Measurements from ENCODE around the gene SRGAP3. TPM values are rescaled to one million over a fixed set of nuclear protein-coding genes. Genes with fewer than 3 reads are reported as not detected.

Gene SRGAP3
- total RNA-seq, 4 donors from 2014 or later = 2.4 to 35.5 (median 8.2) TPM

DNA sequence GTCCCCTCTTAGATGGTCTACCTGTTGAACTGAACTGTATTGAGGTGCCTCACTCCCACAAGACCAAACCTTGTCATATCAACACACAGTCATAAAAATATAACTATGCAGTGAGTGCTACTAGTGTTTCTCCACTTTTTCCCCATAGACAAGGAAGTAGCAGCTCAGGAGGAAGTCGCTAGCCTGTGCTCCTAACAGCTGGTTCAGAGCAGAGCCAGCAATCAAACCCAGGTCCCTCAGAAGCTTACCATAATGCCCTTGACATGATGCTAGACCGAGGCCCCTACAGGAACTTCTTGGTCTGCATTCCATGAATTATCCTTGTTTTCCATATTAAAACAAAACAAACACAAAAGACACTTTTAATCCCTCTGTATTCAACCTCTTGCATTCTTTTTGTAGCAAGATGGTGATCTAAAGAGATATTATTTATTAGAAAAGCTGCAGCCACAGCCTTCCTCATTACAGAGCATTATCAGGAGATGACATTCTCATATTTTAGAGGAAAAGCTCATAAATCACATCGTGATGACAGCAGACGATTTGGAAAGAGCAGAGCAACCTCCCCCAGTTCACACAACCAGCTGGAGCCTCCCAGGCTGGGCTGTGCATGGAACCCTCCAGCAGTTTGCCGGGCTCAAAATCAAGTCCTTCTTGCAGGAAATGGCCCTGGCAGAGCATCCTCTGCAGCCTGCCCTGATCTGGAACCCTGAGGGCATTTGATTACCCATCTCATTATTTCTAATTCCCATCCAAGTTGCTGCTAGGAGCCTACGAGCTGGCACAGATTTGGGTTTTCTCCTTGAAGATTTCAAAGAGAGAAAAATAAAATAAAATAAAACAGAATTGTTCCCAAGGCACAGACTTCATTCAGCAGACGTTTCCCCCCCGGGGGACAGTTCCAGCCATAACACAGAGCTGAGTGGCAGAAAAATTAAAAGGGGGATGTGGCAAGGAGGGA lies 118.8 kb downstream of the SRGAP3 start:
- Histone ChIP-seq H3K4me1 (no peaks in the 10 kb centered on the region), H3K27me3 (no peaks in the 10 kb centered on the region), H3K36me3 (no peaks in the 10 kb centered on the region), H3K9me3 (no peaks in the 10 kb centered on the region), H3K4me3 (no peak overlapping the region), H3K27ac (no peak overlapping the region)
- no peak for DNase-seq
- TF ChIP-seq, protein P1, sequence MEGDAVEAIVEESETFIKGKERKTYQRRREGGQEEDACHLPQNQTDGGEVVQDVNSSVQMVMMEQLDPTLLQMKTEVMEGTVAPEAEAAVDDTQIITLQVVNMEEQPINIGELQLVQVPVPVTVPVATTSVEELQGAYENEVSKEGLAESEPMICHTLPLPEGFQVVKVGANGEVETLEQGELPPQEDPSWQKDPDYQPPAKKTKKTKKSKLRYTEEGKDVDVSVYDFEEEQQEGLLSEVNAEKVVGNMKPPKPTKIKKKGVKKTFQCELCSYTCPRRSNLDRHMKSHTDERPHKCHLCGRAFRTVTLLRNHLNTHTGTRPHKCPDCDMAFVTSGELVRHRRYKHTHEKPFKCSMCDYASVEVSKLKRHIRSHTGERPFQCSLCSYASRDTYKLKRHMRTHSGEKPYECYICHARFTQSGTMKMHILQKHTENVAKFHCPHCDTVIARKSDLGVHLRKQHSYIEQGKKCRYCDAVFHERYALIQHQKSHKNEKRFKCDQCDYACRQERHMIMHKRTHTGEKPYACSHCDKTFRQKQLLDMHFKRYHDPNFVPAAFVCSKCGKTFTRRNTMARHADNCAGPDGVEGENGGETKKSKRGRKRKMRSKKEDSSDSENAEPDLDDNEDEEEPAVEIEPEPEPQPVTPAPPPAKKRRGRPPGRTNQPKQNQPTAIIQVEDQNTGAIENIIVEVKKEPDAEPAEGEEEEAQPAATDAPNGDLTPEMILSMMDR (IDR thresholded peaks at IDR 0.05) = no peak
- TF ChIP-seq POLR2A (IDR thresholded peaks at IDR 0.05) = no peak
- intact Hi-C loops (cut with DNase I; ENCODE audit: low total_unique reads) = no loop called here

DNA sequence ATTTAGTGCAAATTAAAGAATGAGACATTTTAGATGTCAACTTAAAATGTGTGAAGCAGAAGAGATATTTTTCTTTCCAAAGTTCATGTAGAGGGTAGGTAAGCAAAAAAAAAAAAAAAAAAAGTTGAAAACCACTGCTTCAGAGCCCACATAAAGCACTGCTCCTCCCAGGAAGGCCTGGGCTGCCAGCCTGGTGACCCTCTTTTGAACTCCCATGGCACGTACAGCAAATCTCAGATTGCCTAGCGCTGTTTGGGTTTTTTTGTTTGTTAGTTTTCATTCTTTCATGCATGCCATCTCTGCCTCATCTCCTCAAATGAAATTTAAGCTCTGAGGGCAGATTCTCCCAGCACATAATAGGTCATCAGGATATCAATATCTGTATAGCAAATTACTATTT lies 120.1 kb downstream of the SRGAP3 start:
- H3K27me3 ChIP-seq = no peaks in the 10 kb centered on the region
- no peaks in the 10 kb centered on the region for H3K36me3 ChIP-seq
- TF ChIP-seq POLR2A (IDR thresholded peaks at IDR 0.05) = no peak
- TF ChIP-seq, protein P1 (IDR thresholded peaks at IDR 0.05) = no peak
- intact Hi-C loops (cut with DNase I; ENCODE audit: low total_unique reads) = no loop called here
- H3K4me3 ChIP-seq = no peak overlapping the region
- no peak overlapping the region for H3K27ac ChIP-seq
- no peaks in the 10 kb centered on the region for H3K4me1 ChIP-seq
- H3K9me3 ChIP-seq = no peaks in the 10 kb centered on the region
- no peak for DNase-seq

DNA sequence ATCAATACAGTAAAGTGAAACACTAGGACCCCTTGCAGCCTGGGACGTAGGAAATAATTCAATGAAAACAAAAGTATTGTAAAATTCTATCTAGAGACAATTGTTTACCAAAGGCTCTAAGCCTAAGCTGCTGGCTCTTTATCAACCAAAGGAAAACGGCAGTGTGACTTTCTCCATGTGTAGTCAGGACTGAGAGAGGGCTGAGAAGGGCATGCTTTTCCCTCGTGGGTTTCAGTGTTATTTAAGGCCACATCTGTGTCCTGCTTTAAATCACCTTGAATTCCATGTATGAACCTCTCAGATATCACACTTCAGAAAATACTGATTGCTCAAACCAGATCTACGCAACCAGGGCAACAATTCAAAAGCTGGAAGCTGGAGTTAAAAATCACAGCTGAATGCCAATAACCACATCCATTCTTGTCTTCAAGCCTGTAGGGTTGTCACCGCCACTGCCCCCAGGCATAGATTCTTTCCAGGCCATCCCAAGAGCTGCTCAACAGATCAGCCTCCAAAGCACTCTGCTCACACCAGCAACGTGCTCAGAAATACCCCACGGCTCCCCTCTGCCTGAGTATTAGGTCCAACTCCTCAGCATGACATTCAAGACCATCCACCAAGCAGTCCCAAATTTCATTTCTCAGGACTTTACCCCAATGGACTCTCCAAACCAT lies 124.0 kb downstream of the SRGAP3 start:
- Histone ChIP-seq H3K27me3 (no peaks in the 10 kb centered on the region), H3K4me1 (no peaks in the 10 kb centered on the region), H3K4me3 (no peak overlapping the region), H3K36me3 (no peaks in the 10 kb centered on the region), H3K9me3 (no peaks in the 10 kb centered on the region), H3K27ac (no peak overlapping the region)
- intact Hi-C loops (cut with DNase I; ENCODE audit: low total_unique reads) = no loop called here
- no peak for DNase-seq
- TF ChIP-seq, protein P1 (IDR thresholded peaks at IDR 0.05) = no peak
- TF ChIP-seq POLR2A (IDR thresholded peaks at IDR 0.05) = no peak

DNA sequence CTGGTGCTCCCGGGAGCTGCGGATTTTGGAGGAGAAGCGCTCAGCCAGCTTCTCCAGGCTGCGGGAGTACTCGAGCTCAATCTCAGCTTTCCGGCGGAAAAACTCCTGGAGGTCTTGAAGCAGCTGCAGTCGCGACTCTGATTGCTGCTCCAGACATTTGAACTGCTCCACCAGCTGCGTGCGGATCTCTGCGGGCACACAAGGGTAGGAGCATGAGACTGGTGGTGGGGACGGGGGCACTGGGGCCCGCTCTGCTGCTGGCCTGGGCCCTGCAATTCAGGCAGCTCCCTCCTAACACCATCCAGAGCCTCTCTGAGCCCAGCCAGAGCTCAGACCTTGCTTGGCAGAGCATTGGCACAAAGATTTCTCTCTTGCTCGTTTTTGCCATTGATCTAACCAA lies 124.7 kb downstream of the SRGAP3 start:
- H3K27ac ChIP-seq = no peak overlapping the region
- no peak for TF ChIP-seq POLR2A (IDR thresholded peaks at IDR 0.05)
- TF ChIP-seq, protein P1 (IDR thresholded peaks at IDR 0.05) = no peak
- no peak overlapping the region for H3K4me3 ChIP-seq
- no peak for DNase-seq
- no peaks in the 10 kb centered on the region for H3K9me3 ChIP-seq
- H3K4me1 ChIP-seq = no peaks in the 10 kb centered on the region
- H3K27me3 ChIP-seq = no peaks in the 10 kb centered on the region
- no peaks in the 10 kb centered on the region for H3K36me3 ChIP-seq
- intact Hi-C loops (cut with DNase I; ENCODE audit: low total_unique reads) = no loop called here

DNA sequence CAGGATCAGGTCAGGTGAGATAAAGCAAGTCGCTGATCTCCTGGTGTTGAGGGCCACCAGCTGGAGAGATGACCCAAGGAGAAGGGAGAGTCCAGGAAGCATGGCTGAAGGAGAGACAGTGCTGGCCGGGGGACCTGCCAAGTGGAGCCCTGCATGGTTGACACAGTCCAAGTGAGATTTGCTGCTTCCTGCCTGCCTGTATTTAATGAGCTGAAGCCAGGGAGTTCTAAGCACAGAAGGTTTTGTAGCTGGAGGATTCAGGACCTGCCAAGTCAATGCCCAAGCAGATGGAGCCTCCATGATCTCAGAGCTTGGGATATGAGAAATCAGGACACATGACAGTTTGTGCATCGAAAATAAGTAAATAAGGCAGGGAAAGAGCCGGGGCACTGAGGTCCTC lies 125.6 kb downstream of the SRGAP3 start:
- no peaks in the 10 kb centered on the region for H3K9me3 ChIP-seq
- H3K27ac ChIP-seq = no peak overlapping the region
- TF ChIP-seq, protein P1 (IDR thresholded peaks at IDR 0.05) = no peak
- TF ChIP-seq POLR2A (IDR thresholded peaks at IDR 0.05) = no peak
- no peaks in the 10 kb centered on the region for H3K4me1 ChIP-seq
- H3K4me3 ChIP-seq = no peak overlapping the region
- H3K36me3 ChIP-seq = no peaks in the 10 kb centered on the region
- no peaks in the 10 kb centered on the region for H3K27me3 ChIP-seq
- intact Hi-C loops (cut with DNase I; ENCODE audit: low total_unique reads) = no loop called here
- DNase-seq = no peak

All from uterus (tissue), 4 donors.